Mesenchymal stem cell (in vitro differentiated cells and primary cell): ENCODE results near the gene ARHGEF19.

Experiments
- DNase-seq: peaks from one replicate; pipeline ENCODE4 v3.0.0-alpha.2; 2013
- H2AFZ ChIP-seq: one replicate; pipeline ENCODE4 v1.6.1; 2013; ENCODE audit warnings: low read depth, mild to moderate bottlenecking, control low read depth, inconsistent platforms, low read length, moderate library complexity
- H2AK5ac ChIP-seq: 2 replicates; pipeline ENCODE4 v1.6.1; 2013; ENCODE audit warnings: low read length, moderate library complexity, mild to moderate bottlenecking, inconsistent platforms; ENCODE audit not compliant: severe bottlenecking
- H2BK120ac ChIP-seq: one replicate; pipeline ENCODE4 v1.6.1; 2013; ENCODE audit warnings: low read depth, mild to moderate bottlenecking, inconsistent platforms, low read length, moderate library complexity
- H2BK12ac ChIP-seq, 2 experiments: one replicate each; pipeline ENCODE4 v1.6.1; 2013; ENCODE audit warnings: inconsistent platforms in 2 of 2, low read length in 2 of 2, mild to moderate bottlenecking in 2 of 2, moderate library complexity in 2 of 2, control low read depth in 1 of 2
- H2BK15ac ChIP-seq: one replicate; pipeline ENCODE4 v1.6.1; 2013; ENCODE audit warnings: mild to moderate bottlenecking, low read depth, inconsistent platforms; ENCODE audit not compliant: poor library complexity, severe bottlenecking
- H2BK5ac ChIP-seq: 2 replicates; pipeline ENCODE4 v1.6.1; 2013; ENCODE audit warnings: low read depth, mild to moderate bottlenecking, low read length, control low read depth, inconsistent platforms; ENCODE audit not compliant: poor library complexity, severe bottlenecking
- H3K14ac ChIP-seq, 2 experiments: one replicate each; pipeline ENCODE4 v1.6.1; 2013; ENCODE audit warnings: inconsistent platforms in 2 of 2, low read length in 2 of 2, control low read depth in 1 of 2, mild to moderate bottlenecking in 1 of 2, moderate library complexity in 1 of 2
- H3K18ac ChIP-seq, 2 experiments: one replicate each; pipeline ENCODE4 v1.6.1; 2013; ENCODE audit warnings: inconsistent platforms in 2 of 2, low read length in 2 of 2, control low read depth in 1 of 2, low read depth in 1 of 2, mild to moderate bottlenecking in 1 of 2
- H3K23ac ChIP-seq, 2 experiments: one replicate each; pipeline ENCODE4 v1.6.1; 2013; ENCODE audit warnings: inconsistent platforms in 2 of 2, low read length in 2 of 2, mild to moderate bottlenecking in 2 of 2, moderate library complexity in 2 of 2, control low read depth in 1 of 2
- H3K27ac ChIP-seq: 2 replicates; pipeline ENCODE4 v1.5.1; 2013; ENCODE audit warnings: mild to moderate bottlenecking, moderate library complexity, low read length, control low read depth, inconsistent platforms; ENCODE audit not compliant: poor library complexity, severe bottlenecking
- H3K27me3 ChIP-seq, 2 experiments: 2 replicates each; pipeline versions ENCODE4 v1.6.1 to v1.7.0; 2013; ENCODE audit warnings: low read length in 2 of 2, mild to moderate bottlenecking in 2 of 2, moderate library complexity in 2 of 2, control low read depth in 1 of 2, inconsistent platforms in 1 of 2; ENCODE audit not compliant: control insufficient read depth in 1 of 2, insufficient read depth in 1 of 2
- H3K36me3 ChIP-seq, 2 experiments: 2 replicates each; pipeline versions ENCODE4 v1.6.1 to v1.7.0; 2013; ENCODE audit warnings: low read length in 2 of 2, control low read depth in 1 of 2, inconsistent platforms in 1 of 2, low read depth in 1 of 2, mild to moderate bottlenecking in 1 of 2; ENCODE audit not compliant: insufficient read depth in 2 of 2, control insufficient read depth in 1 of 2
- H3K4ac ChIP-seq, 2 experiments: one replicate each; pipeline ENCODE4 v1.6.1; 2013; ENCODE audit warnings: inconsistent platforms in 2 of 2, low read length in 2 of 2, mild to moderate bottlenecking in 2 of 2, moderate library complexity in 2 of 2, control low read depth in 1 of 2, low read depth in 1 of 2
- H3K4me1 ChIP-seq: 2 replicates; pipeline ENCODE4 v1.6.1; 2013; ENCODE audit warnings: low read depth, low read length, control low read depth; ENCODE audit not compliant: control insufficient read depth, insufficient read depth
- H3K4me2 ChIP-seq: 2 replicates; pipeline ENCODE4 v1.6.1; 2013; ENCODE audit warnings: low read length, mild to moderate bottlenecking, inconsistent platforms; ENCODE audit not compliant: poor library complexity, severe bottlenecking
- H3K4me3 ChIP-seq, 2 experiments: 2 replicates each; pipeline versions ENCODE4 v1.5.1 to v1.7.0; 2013; ENCODE audit warnings: low read length in 2 of 2, mild to moderate bottlenecking in 2 of 2, control low read depth in 1 of 2, low read depth in 1 of 2; ENCODE audit not compliant: insufficient read depth in 1 of 2
- H3K79me1 ChIP-seq: replicated peaks from 2 replicates; pipeline ENCODE4 v1.6.1; 2013; ENCODE audit warnings: mild to moderate bottlenecking, control low read depth, low read length, inconsistent platforms; ENCODE audit not compliant: poor library complexity, severe bottlenecking
- H3K9ac ChIP-seq: 2 replicates; pipeline ENCODE4 v1.7.0; 2013; ENCODE audit warnings: mild to moderate bottlenecking, low read length, moderate library complexity
- H3K9me3 ChIP-seq: 2 replicates; pipeline ENCODE4 v1.7.0; 2013; ENCODE audit warnings: mild to moderate bottlenecking, low read length; ENCODE audit not compliant: control insufficient read depth
- H4K8ac ChIP-seq: one replicate; pipeline ENCODE4 v1.6.1; 2013; ENCODE audit warnings: inconsistent platforms, mild to moderate bottlenecking, low read length, moderate library complexity
- H4K91ac ChIP-seq: one replicate; pipeline ENCODE4 v1.6.1; 2013; ENCODE audit warnings: mild to moderate bottlenecking, low read length, inconsistent platforms
- WGBS: methylation state at CpG from one replicate; pipeline ENCODE4 v1.1.7; 2013; ENCODE audit warnings: mixed read lengths; 5-methylcytosine and 5-hydroxymethylcytosine counted together

The ARHGEF19 gene

DNA sequence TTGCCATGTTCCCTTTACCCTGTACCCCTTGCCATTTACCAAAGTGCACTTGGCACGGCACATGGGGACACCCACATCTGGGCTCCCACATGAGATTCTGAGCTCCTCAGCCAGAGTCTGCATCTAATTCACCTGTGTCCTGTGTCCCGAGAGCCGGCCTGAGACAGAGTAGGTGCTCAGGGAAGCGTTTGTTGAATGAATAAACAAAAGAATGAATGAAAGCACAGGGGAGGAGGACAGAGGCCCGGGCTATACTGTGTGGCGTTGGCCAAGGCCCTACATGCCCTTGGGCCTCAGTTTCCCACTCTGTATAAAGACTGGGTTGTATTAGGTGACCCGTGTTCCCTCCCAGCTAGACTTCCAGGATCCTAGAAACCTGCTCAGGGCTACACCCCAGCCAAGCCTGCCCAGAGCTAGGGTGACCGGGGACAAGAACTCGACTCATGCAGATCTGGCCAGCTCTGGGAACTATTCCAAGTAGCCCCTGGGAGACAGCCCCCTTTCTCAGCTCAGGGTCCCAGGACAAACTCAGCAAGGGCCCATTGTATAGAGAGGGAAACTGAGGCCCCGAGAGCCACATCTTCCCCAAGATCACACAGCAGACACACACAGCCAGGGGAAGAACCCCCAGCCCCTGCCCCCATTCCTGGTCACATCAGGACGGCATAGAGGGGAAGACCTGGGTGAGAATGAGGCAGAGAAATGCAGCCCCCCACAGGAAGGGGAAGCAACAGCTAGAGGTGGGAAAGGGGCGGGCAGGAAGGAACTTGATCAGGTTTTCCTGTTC is 62.6 kb downstream of the ARHGEF19 start:
- no peak for DNase-seq
- Histone ChIP-seq H3K27me3 (no peaks in the 10 kb centered on the region), H3K18ac (peak overlapping the region in 1 of 2 experiments; percentile 92), H3K4me1 (peaks cover 61% of the 10 kb centered on the region), H3K27ac (peak overlapping the region; percentile 96), H3K4ac (no peak overlapping the region), H4K8ac (no peak overlapping the region), H2AK5ac (peak overlapping the region; percentile 20), H3K36me3 (peaks cover 23 to 67% of the 10 kb centered on the region in 2 experiments), H3K79me1 (no peaks in the 10 kb centered on the region), H3K9me3 (no peaks in the 10 kb centered on the region), H3K4me3 (no peak overlapping the region), H4K91ac (no peak overlapping the region), H2BK15ac (no peak overlapping the region), H2BK12ac (no peak overlapping the region), H3K4me2 (peak overlapping the region; percentile 9), H2BK5ac (no peak overlapping the region), H3K9ac (no peak overlapping the region), H3K23ac (no peak overlapping the region), H2AFZ (no peak overlapping the region), H3K14ac (no peak overlapping the region), H2BK120ac (no peak overlapping the region)
- 88% methylated on average over 11 of the region's 12 CpGs for WGBS

DNA sequence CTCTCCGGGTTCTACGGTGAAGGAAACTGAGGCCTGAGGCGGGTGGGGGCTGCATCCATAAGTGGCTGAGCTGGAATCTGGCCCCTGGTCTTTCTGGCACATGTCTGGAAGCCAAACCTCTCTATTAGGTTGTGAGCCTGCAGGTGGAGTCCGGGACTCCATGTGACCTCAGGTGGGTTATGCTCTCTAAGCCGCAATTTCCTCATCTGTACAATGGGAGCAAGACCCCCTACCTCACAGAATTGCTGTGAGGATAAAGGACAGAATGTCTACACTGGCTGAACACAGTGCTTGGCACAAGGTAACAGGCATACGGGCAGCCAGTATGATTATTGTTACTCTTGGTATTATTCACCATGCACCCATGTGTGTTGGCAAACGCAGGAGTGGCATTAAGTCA is 63.3 kb downstream of the ARHGEF19 start:
- Histone ChIP-seq H3K4me3 (no peak overlapping the region), H2AFZ (no peak overlapping the region), H2BK15ac (no peak overlapping the region)

DNA sequence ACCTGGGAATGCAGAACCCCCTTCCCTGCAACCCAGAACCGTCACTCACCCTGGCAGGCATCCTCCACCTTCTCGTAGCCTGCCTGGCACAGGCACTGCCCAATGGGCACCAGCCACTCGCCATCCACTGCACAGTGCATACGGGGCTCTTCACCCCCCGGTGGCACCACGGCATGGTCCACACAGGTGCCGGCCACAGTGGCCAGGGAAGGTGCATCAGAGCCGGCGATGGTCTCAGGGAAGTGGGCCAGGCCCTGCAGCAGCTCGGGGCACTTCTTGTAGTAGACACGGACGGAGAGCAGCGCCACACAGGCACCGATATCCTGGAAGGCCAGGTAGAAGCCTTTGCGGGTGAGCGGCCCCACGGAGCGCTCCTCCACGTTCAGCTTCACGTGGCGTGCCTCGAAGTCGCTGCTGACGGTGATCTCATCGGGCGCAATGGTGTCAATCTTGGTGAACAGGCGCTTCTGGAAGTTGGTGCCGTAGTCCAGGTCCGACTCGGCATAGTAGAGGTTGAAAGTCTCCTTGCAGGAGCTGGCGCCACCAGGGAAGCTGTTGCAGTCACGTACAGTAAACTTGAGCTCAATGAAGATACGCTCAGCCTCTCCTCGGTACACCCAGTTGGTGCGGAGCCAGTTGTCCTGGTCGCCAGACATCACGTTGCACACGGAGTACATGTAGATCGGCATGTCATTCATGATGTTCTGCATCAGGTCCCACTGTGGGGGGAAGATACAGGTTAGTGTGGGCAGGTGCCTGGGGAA is 63.9 kb downstream of the ARHGEF19 start:
- Histone ChIP-seq H3K27ac (peak overlapping the region; percentile 98), H3K4me2 (peak overlapping the region; percentile 11), H3K4me1 (peaks cover 75% of the 10 kb centered on the region), H3K36me3 (peaks cover 23 to 72% of the 10 kb centered on the region in 2 experiments), H3K27me3 (no peaks in the 10 kb centered on the region), H4K91ac (peak overlapping the region; percentile 48), H3K9me3 (no peaks in the 10 kb centered on the region), H2BK5ac (no peak overlapping the region), H3K4me3 (peak overlapping the region in 1 of 2 experiments; percentile 5), H2AK5ac (peak overlapping the region; percentile 37), H4K8ac (no peak overlapping the region), H3K9ac (no peak overlapping the region), H3K23ac (peak overlapping the region in 1 of 2 experiments; percentile 78), H3K18ac (peak overlapping the region in 1 of 2 experiments; percentile 46), H3K14ac (peak overlapping the region in 1 of 2 experiments; percentile 61), H3K79me1 (no peaks in the 10 kb centered on the region), H3K4ac (peak overlapping the region; percentile 43), H2BK120ac (no peak overlapping the region), H2BK12ac (peak overlapping the region in 1 of 2 experiments; percentile 37), H2BK15ac (no peak overlapping the region), H2AFZ (no peak overlapping the region)
- 96% methylated on average over 39 of the region's 39 CpGs for WGBS
- no peak for DNase-seq

More for the DNA sequence above, 63.3 kb downstream of the ARHGEF19 start:
- Histone ChIP-seq H4K91ac (peak overlapping the region; percentile 39), H3K18ac (no peak overlapping the region), H3K27me3 (no peaks in the 10 kb centered on the region), H3K36me3 (peaks cover 23 to 72% of the 10 kb centered on the region in 2 experiments), H3K14ac (no peak overlapping the region), H3K4me1 (peaks cover 69% of the 10 kb centered on the region), H3K27ac (no peak overlapping the region), H2BK120ac (no peak overlapping the region), H2BK5ac (no peak overlapping the region), H4K8ac (no peak overlapping the region), H3K9me3 (no peaks in the 10 kb centered on the region), H2BK12ac (no peak overlapping the region), H3K4me2 (no peak overlapping the region), H3K79me1 (no peaks in the 10 kb centered on the region), H3K9ac (no peak overlapping the region), H3K4ac (no peak overlapping the region), H2AK5ac (no peak overlapping the region), H3K23ac (no peak overlapping the region)
- WGBS: 95% methylated on average over 7 of the region's 7 CpGs
- DNase-seq: no peak
